GM12801 (cell line): ENCODE results near the gene NUP153.

ENCODE experiments used
- TF ChIP-seq, protein P1 (sequence below): IDR thresholded peaks from one replicate; pipeline ENCODE4 v1.5.1; 2011; ENCODE audit warnings: control low read depth; ENCODE audit not compliant: insufficient read length; ENCODE audit errors: extremely low read depth

NUP153 gene

DNA sequence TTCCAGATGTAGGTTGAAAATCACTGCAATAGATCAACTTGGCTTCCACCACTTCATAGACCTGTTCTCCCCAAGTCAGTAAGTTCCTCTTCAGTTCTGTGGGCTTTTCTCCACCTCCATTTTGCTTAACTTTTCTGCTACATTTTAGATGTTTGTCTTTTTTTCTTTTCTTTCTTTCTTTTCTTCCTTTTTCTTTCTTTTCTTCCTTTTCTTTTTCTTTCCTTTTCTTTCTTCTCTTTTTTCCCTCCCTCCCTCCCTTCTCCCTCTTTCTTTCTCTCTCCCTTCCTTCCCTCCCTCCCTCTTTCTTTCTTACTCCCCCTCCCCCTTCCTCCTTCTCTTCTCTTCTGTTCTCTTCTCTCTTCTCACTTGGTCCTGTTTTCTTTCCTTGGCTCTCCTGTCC, 113.5 kb downstream of the NUP153 start:
- TF ChIP-seq, protein P1, sequence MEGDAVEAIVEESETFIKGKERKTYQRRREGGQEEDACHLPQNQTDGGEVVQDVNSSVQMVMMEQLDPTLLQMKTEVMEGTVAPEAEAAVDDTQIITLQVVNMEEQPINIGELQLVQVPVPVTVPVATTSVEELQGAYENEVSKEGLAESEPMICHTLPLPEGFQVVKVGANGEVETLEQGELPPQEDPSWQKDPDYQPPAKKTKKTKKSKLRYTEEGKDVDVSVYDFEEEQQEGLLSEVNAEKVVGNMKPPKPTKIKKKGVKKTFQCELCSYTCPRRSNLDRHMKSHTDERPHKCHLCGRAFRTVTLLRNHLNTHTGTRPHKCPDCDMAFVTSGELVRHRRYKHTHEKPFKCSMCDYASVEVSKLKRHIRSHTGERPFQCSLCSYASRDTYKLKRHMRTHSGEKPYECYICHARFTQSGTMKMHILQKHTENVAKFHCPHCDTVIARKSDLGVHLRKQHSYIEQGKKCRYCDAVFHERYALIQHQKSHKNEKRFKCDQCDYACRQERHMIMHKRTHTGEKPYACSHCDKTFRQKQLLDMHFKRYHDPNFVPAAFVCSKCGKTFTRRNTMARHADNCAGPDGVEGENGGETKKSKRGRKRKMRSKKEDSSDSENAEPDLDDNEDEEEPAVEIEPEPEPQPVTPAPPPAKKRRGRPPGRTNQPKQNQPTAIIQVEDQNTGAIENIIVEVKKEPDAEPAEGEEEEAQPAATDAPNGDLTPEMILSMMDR = no peak

- TF ChIP-seq, protein P1 = no peak
These were observed 115.4 kb downstream of the NUP153 start for GRCh38 chr6:17591287-17591686.

DNA sequence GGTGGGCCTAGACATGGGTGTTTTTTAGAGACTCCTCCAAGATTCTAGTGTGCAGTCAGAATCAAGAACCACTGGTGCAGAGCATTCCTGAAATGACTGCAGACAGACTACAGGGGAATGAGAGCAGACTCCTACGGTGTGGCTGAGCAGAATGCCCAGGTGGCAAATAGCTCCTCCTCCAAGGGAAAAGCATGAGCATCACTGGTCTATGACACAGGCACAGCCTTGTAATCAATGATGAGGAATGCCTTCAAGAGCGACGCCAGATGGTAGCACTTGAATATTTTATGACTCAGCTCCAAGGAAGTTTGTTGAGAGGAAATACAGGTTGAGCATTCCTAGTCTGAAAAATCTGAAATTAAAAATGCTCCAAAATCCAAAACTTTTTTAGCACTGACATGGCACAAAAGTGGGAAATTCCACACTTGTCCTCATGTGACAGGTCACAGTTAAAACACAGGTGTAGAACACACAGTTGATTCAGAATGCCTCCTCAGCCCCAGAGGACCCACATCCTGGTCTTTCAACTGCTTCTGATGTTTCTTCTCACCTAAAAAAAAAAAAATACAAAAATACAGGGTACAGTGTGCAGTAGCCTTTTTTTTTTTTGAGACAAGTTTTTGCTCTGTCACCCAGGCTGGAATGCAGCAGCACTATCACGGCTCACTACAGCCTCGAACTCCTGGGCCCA, 117.2 kb downstream of the NUP153 start:
- TF ChIP-seq, protein P1 = no peak

DNA sequence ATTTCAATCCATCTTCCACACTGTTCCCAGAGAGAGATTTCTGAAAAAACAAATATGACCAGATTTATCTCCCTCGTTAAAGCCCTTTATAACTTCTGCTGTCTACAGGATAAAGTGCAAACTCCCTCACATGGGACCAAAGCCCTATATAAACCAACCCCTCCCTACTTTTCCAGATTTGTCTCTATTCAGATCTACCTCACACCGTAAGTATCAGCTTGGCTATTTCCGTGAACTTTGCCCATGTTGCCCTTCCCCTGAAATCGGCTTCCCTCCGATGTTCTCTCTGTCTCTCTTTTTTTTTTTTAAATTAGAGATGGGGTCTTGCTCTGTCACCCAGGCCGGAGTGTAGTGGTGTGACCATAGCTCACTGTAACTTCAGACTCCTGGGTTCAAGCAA, 118.7 kb downstream of the NUP153 start:
- TF ChIP-seq, protein P1 = no peak

DNA sequence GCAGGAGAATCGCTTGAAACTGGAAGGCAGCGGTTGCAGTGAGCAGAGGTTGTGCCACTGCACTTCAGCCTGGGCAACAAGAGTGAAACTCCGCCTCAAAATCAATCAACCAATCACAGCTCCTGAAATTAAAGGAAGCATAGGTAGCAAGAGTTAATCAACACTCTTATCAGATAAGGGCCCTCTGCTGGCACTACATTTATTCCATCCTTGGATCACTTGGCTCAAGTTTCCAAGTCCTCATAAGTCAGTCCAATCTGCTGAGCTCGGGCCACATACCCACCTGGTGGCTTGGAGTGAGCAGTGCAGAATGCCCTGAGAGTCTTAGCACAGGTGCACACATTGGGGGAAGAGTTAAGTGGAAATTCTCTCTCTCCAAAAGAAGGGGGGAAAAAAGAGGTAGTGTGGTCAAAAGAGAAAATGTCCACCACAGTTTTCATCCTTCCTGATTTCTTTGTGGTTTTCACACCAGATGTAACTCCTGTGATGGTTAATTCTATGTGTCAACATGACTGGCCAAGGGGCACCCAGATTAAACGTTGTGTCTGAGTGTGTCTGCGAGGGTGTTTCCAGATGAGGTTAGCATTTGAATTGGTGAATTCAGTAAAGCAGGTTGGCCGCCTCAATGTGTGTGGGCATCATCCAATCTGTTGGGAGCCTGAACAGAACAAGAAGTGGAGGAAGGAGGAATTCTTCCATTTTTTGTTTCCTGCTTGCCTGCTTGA, 120.8 kb downstream of the NUP153 start:
- TF ChIP-seq, protein P1 = no peak

DNA sequence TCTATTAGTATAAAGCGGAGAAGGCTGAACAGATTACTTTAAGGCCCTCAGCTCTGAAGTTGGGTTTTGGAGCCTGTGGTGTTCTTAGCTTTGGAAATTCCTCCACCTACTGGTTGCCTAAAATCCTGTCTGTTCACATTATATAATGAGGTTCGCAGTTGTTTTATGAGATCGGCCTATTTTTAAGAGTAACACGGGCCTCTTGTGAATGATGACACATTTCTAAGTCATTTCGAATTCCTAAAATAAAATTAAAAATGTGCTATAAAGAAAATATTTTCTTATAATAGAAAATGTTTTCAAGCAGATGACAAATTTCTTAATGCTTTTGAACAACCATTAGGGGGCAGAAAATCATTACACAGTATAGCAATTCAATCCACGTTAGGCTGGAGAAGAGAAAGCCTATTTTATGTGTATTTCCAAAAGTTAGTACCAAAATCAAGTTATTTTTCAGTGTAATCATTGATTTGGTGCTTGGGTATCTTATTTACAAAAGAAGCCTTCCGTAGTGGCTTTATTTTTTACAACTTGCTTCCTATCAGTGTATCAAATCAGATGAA, 122.4 kb downstream of the NUP153 start:
- TF ChIP-seq, protein P1 = no peak

DNA sequence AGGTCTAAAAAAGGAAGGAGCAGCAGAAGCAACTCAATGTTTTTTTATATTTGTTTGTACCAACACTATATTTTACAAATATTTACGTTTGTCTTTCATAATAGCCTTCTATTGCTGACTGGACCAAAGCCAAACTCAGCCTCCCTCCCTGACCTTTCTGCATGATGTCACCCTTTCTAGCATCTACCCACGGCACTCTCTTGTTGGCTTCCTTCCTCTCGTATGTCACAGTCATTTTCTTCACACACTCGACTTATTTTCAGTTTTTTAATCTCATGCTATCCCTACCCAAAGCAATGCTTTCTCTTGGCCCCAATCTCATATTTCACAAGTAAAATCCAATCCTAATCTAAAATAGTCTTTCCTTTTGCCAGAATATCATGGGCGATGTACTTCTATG, 122.9 kb downstream of the NUP153 start:
- TF ChIP-seq, protein P1 = no peak
